Fibroblast of pulmonary artery (primary cell): ENCODE measurements around the gene ZNF622.

Source experiments
- DNase-seq: peaks from one replicate; pipeline ENCODE4 v3.0.0-alpha.2; 2010; ENCODE audit warnings: low read depth
- H3K4me3 ChIP-seq: replicated peaks from 2 replicates; pipeline ENCODE4 v1.5.1; 2011; ENCODE audit warnings: low read depth, mild to moderate bottlenecking, control low read depth, low read length, moderate library complexity
- CTCF ChIP-seq: IDR thresholded peaks from 2 replicates; pipeline ENCODE4 v1.5.1; 2011; ENCODE audit warnings: mild to moderate bottlenecking, control low read depth, low read length, inconsistent platforms; ENCODE audit errors: missing control alignments

Gene ZNF622

GRCh38 chr5:16414861-16415260 is 50.7 kb downstream of the ZNF622 start:
- DNase-seq, result no peak
- no peak overlapping the region for H3K4me3 ChIP-seq
- no peak for TF ChIP-seq CTCF

GRCh38 chr5:16413166-16413860 is 52.3 kb downstream of the ZNF622 start:
- DNase-seq, result no peak
- TF ChIP-seq CTCF, result no peak
- H3K4me3 ChIP-seq, result no peak overlapping the region

GRCh38 chr5:16412556-16412955 is 53.0 kb downstream of the ZNF622 start:
- TF ChIP-seq CTCF, result no peak
- no peak overlapping the region for H3K4me3 ChIP-seq
- DNase-seq, result no peak

GRCh38 chr5:16411741-16412455 is 53.7 kb downstream of the ZNF622 start:
- no peak overlapping the region for H3K4me3 ChIP-seq
- no peak for TF ChIP-seq CTCF
- DNase-seq, result no peak

- DNase-seq, result no peak
- H3K4me3 ChIP-seq, result no peak overlapping the region
- TF ChIP-seq CTCF, result no peak
Observed at GRCh38 chr5:16411235-16411634, 54.4 kb downstream of the ZNF622 start.

- DNase-seq, result no peak
- no peak for TF ChIP-seq CTCF
- H3K4me3 ChIP-seq, result no peak overlapping the region
Observed at GRCh38 chr5:16410338-16410737, 55.3 kb downstream of the ZNF622 start.

- no peak for TF ChIP-seq CTCF
- no peak for DNase-seq
Observed at GRCh38 chr5:16406630-16407029, 59.0 kb downstream of the ZNF622 start.

More at GRCh38 chr5:16406630-16407029, 59.0 kb downstream of the ZNF622 start:
- H3K4me3 ChIP-seq, result no peak overlapping the region
